Neural cell (in vitro differentiated cells): ENCODE results near the gene MTHFD2. TPM values are rescaled to one million over a fixed set of nuclear protein-coding genes. Genes with fewer than 3 reads are reported as not detected.

Experiments used
- H2AFZ ChIP-seq: fragments of 200-600, 300-800 bp; sonication (generic), shearing (Covaris generic); 2 replicates; pipeline ENCODE4 v1.6.0; 2014; ENCODE audit warnings: low read depth, mild to moderate bottlenecking, antibody characterized with exemption, low read length, moderate library complexity
- H3F3A ChIP-seq: fragments of 200-600 bp; shearing (Covaris generic); 2 replicates; pipeline ENCODE4 v1.6.1; 2016; ENCODE audit warnings: mild to moderate bottlenecking, moderate library complexity, mixed read lengths, antibody characterized with exemption, low read length; ENCODE audit not compliant: insufficient read depth, poor library complexity, severe bottlenecking
- H3K27ac ChIP-seq: fragments of 200-600, 300-800 bp; sonication (generic), shearing (Covaris generic); 2 replicates; pipeline ENCODE4 v1.5.1; 2014; ENCODE audit warnings: mild to moderate bottlenecking, low read length, moderate library complexity
- H3K27me3 ChIP-seq: fragments of 300-800, 200-600 bp; sonication (generic), shearing (Covaris generic); 2 replicates; pipeline ENCODE4 v1.6.0; 2014; ENCODE audit warnings: mild to moderate bottlenecking, low read depth, low read length, moderate library complexity; ENCODE audit not compliant: insufficient read depth
- H3K36me3 ChIP-seq: fragments of 300-800, 200-600 bp; sonication (generic), shearing (Covaris generic); 2 replicates; pipeline ENCODE4 v1.5.1; 2014; ENCODE audit warnings: mild to moderate bottlenecking, antibody characterized with exemption, low read length, moderate library complexity; ENCODE audit not compliant: insufficient read depth
- H3K4me2 ChIP-seq: fragments of 300-800, 200-600 bp; sonication (generic), shearing (Covaris generic); 2 replicates; pipeline ENCODE4 v1.6.0; 2014; ENCODE audit warnings: mild to moderate bottlenecking, low read length
- H3K4me3 ChIP-seq: fragments of 300-800, 200-600 bp; sonication (generic), shearing (Covaris generic); 2 replicates; pipeline ENCODE4 v1.5.1; 2014; ENCODE audit warnings: mild to moderate bottlenecking, low read length, moderate library complexity
- H3K79me2 ChIP-seq: fragments of 200-600 bp; shearing (Covaris generic); replicated peaks from 2 replicates; pipeline ENCODE4 v1.6.0; 2014; ENCODE audit warnings: mild to moderate bottlenecking, low read length, moderate library complexity; ENCODE audit not compliant: insufficient read depth
- H3K9ac ChIP-seq: fragments of 300-800, 200-600 bp; sonication (generic), shearing (Covaris generic); 2 replicates; pipeline ENCODE4 v1.6.1; 2016; ENCODE audit warnings: mild to moderate bottlenecking, low read length, mixed read lengths
- H3K9me2 ChIP-seq: fragments of 200-600 bp; shearing (Covaris generic); 2 replicates; pipeline ENCODE4 v1.6.1; 2016; ENCODE audit warnings: mild to moderate bottlenecking, low read length, mixed read lengths; ENCODE audit not compliant: insufficient read depth
- H3K9me3 ChIP-seq: fragments of 200-600, 300-800 bp; sonication (generic), shearing (Covaris generic); 2 replicates; pipeline ENCODE4 v1.6.1; 2016; ENCODE audit warnings: mild to moderate bottlenecking, mixed run types, low read length, moderate library complexity, mixed read lengths
- H4K20me1 ChIP-seq: fragments of 200-600 bp; shearing (Covaris generic); 2 replicates; pipeline ENCODE4 v1.6.1; 2016; ENCODE audit warnings: mild to moderate bottlenecking, mixed run types; ENCODE audit not compliant: insufficient read depth
- CTCF ChIP-seq: fragments of 450-650 bp; IDR thresholded peaks from 2 replicates; pipeline ENCODE4 v1.5.1; 2014; ENCODE audit warnings: antibody characterized with exemption, mild to moderate bottlenecking, moderate library complexity; ENCODE audit not compliant: poor library complexity, severe bottlenecking
- EP300 ChIP-seq: fragments of 450-650 bp; conservative IDR thresholded peaks from 2 replicates; pipeline ENCODE4 v1.6.1; 2014; ENCODE audit warnings: antibody characterized with exemption, mild to moderate bottlenecking, moderate library complexity; ENCODE audit not compliant: poor library complexity, severe bottlenecking
- EZH2 ChIP-seq: fragments of 200-600, 300-800 bp; shearing (Covaris generic), sonication (generic); IDR thresholded peaks from 2 replicates; pipeline ENCODE4 v1.6.1; 2014; ENCODE audit warnings: antibody characterized with exemption, low read length, borderline replicate concordance, mild to moderate bottlenecking; ENCODE audit not compliant: insufficient read depth, poor library complexity, severe bottlenecking
- MXI1 ChIP-seq: fragments of 450-650 bp; conservative IDR thresholded peaks from 2 replicates; pipeline ENCODE4 v1.6.1; 2014; ENCODE audit warnings: antibody characterized with exemption, mild to moderate bottlenecking; ENCODE audit not compliant: poor library complexity, severe bottlenecking
- POLR2AphosphoS5 ChIP-seq: IDR thresholded peaks from 2 replicates; pipeline ENCODE4 v1.6.1; 2012
- RAD21 ChIP-seq: fragments of 450-650 bp; conservative IDR thresholded peaks from 2 replicates; pipeline ENCODE4 v1.6.1; 2014; ENCODE audit warnings: antibody characterized with exemption, mild to moderate bottlenecking, moderate library complexity
- REST ChIP-seq: IDR thresholded peaks from 2 replicates; pipeline ENCODE4 v1.6.1; 2012; ENCODE audit warnings: borderline replicate concordance
- SMC3 ChIP-seq: fragments of 450-650 bp; conservative IDR thresholded peaks from 2 replicates; pipeline ENCODE4 v1.6.1; 2014; ENCODE audit warnings: antibody characterized with exemption, mild to moderate bottlenecking, moderate library complexity; ENCODE audit not compliant: poor library complexity
- TAF1 ChIP-seq: IDR thresholded peaks from 2 replicates; pipeline ENCODE4 v1.6.1; 2012; ENCODE audit warnings: low read depth
- polyA plus RNA-seq: library from polyadenylated mRNA; depleted of rRNA; stranded (reverse); fragments of >200 nt; gene quantifications from 2 replicates; pipeline ENCODE4 v1.2.3, GENCODE V29; 2014

MTHFD2 gene
- polyA plus RNA-seq, 1 donor from 2014 or later: 26.3 TPM

- Histone ChIP-seq H3K27ac (no peak overlapping the region), H3K36me3 (no peaks in the 10 kb centered on the region), H2AFZ (no peak overlapping the region), H4K20me1 (no peaks in the 10 kb centered on the region), H3K9me2 (no peaks in the 10 kb centered on the region), H3K4me2 (no peak overlapping the region), H3K4me3 (no peak overlapping the region), H3F3A (no peaks in the 10 kb centered on the region), H3K79me2 (no peaks in the 10 kb centered on the region), H3K9ac (no peak overlapping the region), H3K9me3 (no peaks in the 10 kb centered on the region), H3K27me3 (no peaks in the 10 kb centered on the region)
- no peak for TF ChIP-seq REST
- no peak for TF ChIP-seq RAD21
- TF ChIP-seq EP300: no peak
- no peak for TF ChIP-seq CTCF
- TF ChIP-seq EZH2: no peak
- TF ChIP-seq POLR2AphosphoS5: no peak
- no peak for TF ChIP-seq TAF1
- TF ChIP-seq SMC3: no peak
- TF ChIP-seq MXI1: no peak
These were observed 62.1 kb downstream of the MTHFD2 start for GRCh38 chr2:74260495-74260894.

- Histone ChIP-seq H3K9me2 (no peaks in the 10 kb centered on the region), H4K20me1 (no peaks in the 10 kb centered on the region), H3K4me3 (no peak overlapping the region), H3K9me3 (no peaks in the 10 kb centered on the region), H3K4me2 (no peak overlapping the region), H3K36me3 (no peaks in the 10 kb centered on the region), H3F3A (no peaks in the 10 kb centered on the region), H3K79me2 (no peaks in the 10 kb centered on the region), H3K9ac (no peak overlapping the region), H3K27me3 (no peaks in the 10 kb centered on the region), H3K27ac (no peak overlapping the region), H2AFZ (no peak overlapping the region)
- TF ChIP-seq RAD21 (peak; percentile 57), POLR2AphosphoS5 (no peak), MXI1 (no peak), CTCF (peak; percentile 46), EP300 (no peak), SMC3 (peak; percentile 41)
These were observed 62.9 kb downstream of the MTHFD2 start for GRCh38 chr2:74261204-74261864.
